GM18867 (cell line): ENCODE measurements around the gene B4GALT3.

Experiments used
- ATAC-seq: cut with Tn5 transposase; IDR thresholded peaks from one replicate; pipeline ENCODE4 v1.9.1; 2021; ENCODE audit warnings: mild to moderate bottlenecking, moderate library complexity; ENCODE audit not compliant: unreplicated experiment

The B4GALT3 gene

GRCh38 chr1:161164901-161165610, 12.3 kb downstream of the B4GALT3 start:
- ATAC-seq, result no peak

GRCh38 chr1:161163793-161164192, 13.5 kb downstream of the B4GALT3 start:
- ATAC-seq, result no peak

GRCh38 chr1:161162806-161163205, 14.5 kb downstream of the B4GALT3 start:
- ATAC-seq, result no peak

GRCh38 chr1:161162052-161162451, 15.3 kb downstream of the B4GALT3 start:
- ATAC-seq, result no peak

- ATAC-seq, result no peak
Observed at GRCh38 chr1:161161652-161162051, 15.7 kb downstream of the B4GALT3 start.

GRCh38 chr1:161160671-161161145, 16.6 kb downstream of the B4GALT3 start:
- no peak for ATAC-seq

- no peak for ATAC-seq
Observed at GRCh38 chr1:161159913-161160243, 17.4 kb downstream of the B4GALT3 start.

- ATAC-seq, result peak; percentile 74
Observed at GRCh38 chr1:161159087-161159912, 18.0 kb downstream of the B4GALT3 start, which contains the start of gene USP21. Gene USP21, plus strand, starts transcription at chr1:161159500. Its CDS starts 1,141 bp downstream, at chr1:161160641.

- peak; percentile 7 for ATAC-seq
Observed at GRCh38 chr1:161158316-161159010, 18.8 kb downstream of the B4GALT3 start.

GRCh38 chr1:161157867-161158266, 19.4 kb downstream of the B4GALT3 start:
- ATAC-seq, result no peak

GRCh38 chr1:161153682-161154337, 23.5 kb downstream of the B4GALT3 start, which contains the start of gene UFC1:
Gene UFC1, plus strand, starts transcription at chr1:161153978. Its CDS starts 20 bp downstream, at chr1:161153998.
- ATAC-seq, result peak; percentile 86

- no peak for ATAC-seq
Observed at GRCh38 chr1:161153176-161153575, 24.1 kb downstream of the B4GALT3 start.

GRCh38 chr1:161145832-161146231, 31.5 kb downstream of the B4GALT3 start:
- no peak for ATAC-seq

GRCh38 chr1:161140755-161141400, 36.4 kb downstream of the B4GALT3 start:
- ATAC-seq, result no peak

- ATAC-seq, result no peak
Observed at GRCh38 chr1:161139766-161140165, 37.5 kb downstream of the B4GALT3 start.

- no peak for ATAC-seq
Observed at GRCh38 chr1:161138431-161138830, 38.9 kb downstream of the B4GALT3 start.

- ATAC-seq, result no peak
Observed at GRCh38 chr1:161137881-161138280, 39.4 kb downstream of the B4GALT3 start.

- ATAC-seq, result no peak
Observed at GRCh38 chr1:161133220-161133740, 44.0 kb downstream of the B4GALT3 start.

GRCh38 chr1:161132410-161133219, 44.7 kb downstream of the B4GALT3 start, which contains the start of gene DEDD:
Gene DEDD, minus strand, starts transcription at chr1:161132667. Its CDS starts 8,205 bp downstream, at chr1:161124462.
- peak; percentile 93 for ATAC-seq
